A549 (cell line): ENCODE data around the gene ARHGAP22.

ENCODE experiments used
- CTCF ChIP-seq: fragments of >200 bp; sonication (Bioruptor Twin); formaldehyde crosslinking; IDR thresholded peaks from 3 replicates; pipeline ENCODE4 v1.5.1; 2016
- POLR2A ChIP-seq: IDR thresholded peaks from 2 replicates; pipeline ENCODE4 v1.6.1; 2012; ENCODE audit warnings: mild to moderate bottlenecking, low read length
- RFX5 ChIP-seq: fragments of 450-650 bp; IDR thresholded peaks from 2 replicates; pipeline ENCODE4 v1.7.1; 2014; ENCODE audit warnings: antibody characterized with exemption, mild to moderate bottlenecking, moderate library complexity

DNA sequence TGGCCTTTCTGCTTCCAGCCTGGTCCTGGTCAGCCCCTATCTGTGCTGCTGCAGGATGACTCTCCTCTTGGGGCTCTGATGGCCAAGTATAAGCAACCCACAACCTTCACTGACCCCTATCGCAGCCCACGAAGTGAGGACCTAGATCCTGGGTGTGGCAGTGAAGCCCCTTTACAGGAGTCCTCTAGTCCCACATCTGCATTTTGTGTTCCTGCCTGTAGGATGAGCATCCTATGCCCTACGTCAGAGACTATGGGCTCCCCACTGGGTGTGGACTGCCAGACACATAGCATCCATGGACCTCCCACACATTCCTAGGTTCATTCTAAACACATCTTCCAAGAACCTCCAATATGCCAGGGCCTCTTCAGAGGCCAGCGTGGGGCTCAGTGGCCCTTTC is 29.0 kb downstream of the ARHGAP22 start:
- TF ChIP-seq RFX5 (no peak), CTCF (no peak), POLR2A (no peak)
